RWPE2 (cell line): Measurements from ENCODE around the gene LARGE1.
A peak's percentile ranks its signal among the peaks of the same experiment; 100 is the strongest.

Experiments used
- ATAC-seq: fragments of 200-7000 bp; cut with Tn5 transposase; 3 replicates; pipeline ENCODE4 v1.9.1; 2021; ENCODE audit warnings: low read depth
- DNase-seq: peaks from one replicate; pipeline ENCODE4 v3.0.0-alpha.2; 2020; ENCODE audit warnings: low spot score
- H3K27ac ChIP-seq: fragments of 450-650 bp; 2 replicates; pipeline ENCODE4 v1.5.1; 2017; ENCODE audit warnings: mild to moderate bottlenecking; ENCODE audit not compliant: poor library complexity, severe bottlenecking
- H3K27me3 ChIP-seq: fragments of 250-450 bp; sonication (Bioruptor Pico); 2 replicates; pipeline ENCODE4 v1.5.1; 2021; ENCODE audit warnings: mild to moderate bottlenecking, moderate library complexity; ENCODE audit not compliant: insufficient read depth, poor library complexity, severe bottlenecking
- H3K36me3 ChIP-seq: fragments of 250-450 bp; sonication (Bioruptor Pico); 2 replicates; pipeline ENCODE4 v1.5.1; 2020; ENCODE audit warnings: low read depth, mild to moderate bottlenecking, moderate library complexity
- H3K4me1 ChIP-seq: fragments of 250-450 bp; sonication (Bioruptor Pico); 2 replicates; pipeline ENCODE4 v1.5.1; 2021; ENCODE audit warnings: mild to moderate bottlenecking, moderate library complexity; ENCODE audit not compliant: insufficient read depth, poor library complexity, severe bottlenecking
- H3K4me3 ChIP-seq: fragments of 250-450 bp; sonication (Bioruptor Pico); 2 replicates; pipeline ENCODE4 v1.5.1; 2021; ENCODE audit warnings: mild to moderate bottlenecking, moderate library complexity; ENCODE audit not compliant: severe bottlenecking
- H3K9me3 ChIP-seq: fragments of 250-450 bp; sonication (Bioruptor Pico); 2 replicates; pipeline ENCODE4 v1.5.1; 2021; ENCODE audit warnings: mild to moderate bottlenecking, moderate library complexity; ENCODE audit not compliant: severe bottlenecking
- TF ChIP-seq, protein P1 (sequence below): fragments of 450-650 bp; IDR thresholded peaks from one replicate; pipeline ENCODE4 v1.5.1; 2017; ENCODE audit warnings: mild to moderate bottlenecking, moderate library complexity; ENCODE audit not compliant: poor library complexity, severe bottlenecking

LARGE1 gene

DNA sequence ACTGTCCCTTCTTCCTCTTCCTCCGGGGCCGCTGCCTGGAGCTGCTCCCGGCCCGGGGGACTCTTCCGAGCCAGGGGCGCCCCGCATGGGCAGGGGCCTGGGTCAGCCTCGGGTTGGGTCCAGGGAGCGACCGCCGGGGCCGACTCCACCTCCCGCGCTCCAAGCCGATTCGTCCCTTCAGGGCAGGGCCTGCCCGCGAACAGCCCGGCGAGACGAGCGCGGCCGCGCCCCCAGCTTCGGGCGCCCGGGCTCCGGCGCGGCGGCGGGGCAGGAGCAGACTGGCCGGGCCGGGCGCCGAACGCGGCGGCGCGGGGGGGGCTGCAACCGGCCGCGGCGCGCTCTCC is at the start of gene LARGE1:
TSS of gene LARGE1 (minus strand) at position 280 of the 344 bp plus-strand sequence.
- Histone ChIP-seq H3K36me3 (no peaks in the 10 kb centered on the region), H3K27ac (no peak within 1 kb of the TSS), H3K4me3 (peak within 1 kb of the TSS; percentile 47), H3K9me3 (no peaks in the 10 kb centered on the region), H3K4me1 (no peaks in the 10 kb centered on the region), H3K27me3 (peaks cover 60% of the 10 kb centered on the region)
- ATAC-seq (peak; percentile 6; the same call in 1 of the 3 replicates), DNase-seq (no peak)
- TF ChIP-seq, protein P1, sequence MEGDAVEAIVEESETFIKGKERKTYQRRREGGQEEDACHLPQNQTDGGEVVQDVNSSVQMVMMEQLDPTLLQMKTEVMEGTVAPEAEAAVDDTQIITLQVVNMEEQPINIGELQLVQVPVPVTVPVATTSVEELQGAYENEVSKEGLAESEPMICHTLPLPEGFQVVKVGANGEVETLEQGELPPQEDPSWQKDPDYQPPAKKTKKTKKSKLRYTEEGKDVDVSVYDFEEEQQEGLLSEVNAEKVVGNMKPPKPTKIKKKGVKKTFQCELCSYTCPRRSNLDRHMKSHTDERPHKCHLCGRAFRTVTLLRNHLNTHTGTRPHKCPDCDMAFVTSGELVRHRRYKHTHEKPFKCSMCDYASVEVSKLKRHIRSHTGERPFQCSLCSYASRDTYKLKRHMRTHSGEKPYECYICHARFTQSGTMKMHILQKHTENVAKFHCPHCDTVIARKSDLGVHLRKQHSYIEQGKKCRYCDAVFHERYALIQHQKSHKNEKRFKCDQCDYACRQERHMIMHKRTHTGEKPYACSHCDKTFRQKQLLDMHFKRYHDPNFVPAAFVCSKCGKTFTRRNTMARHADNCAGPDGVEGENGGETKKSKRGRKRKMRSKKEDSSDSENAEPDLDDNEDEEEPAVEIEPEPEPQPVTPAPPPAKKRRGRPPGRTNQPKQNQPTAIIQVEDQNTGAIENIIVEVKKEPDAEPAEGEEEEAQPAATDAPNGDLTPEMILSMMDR, result no peak

GRCh38 chr22:33969045-33969444 is 48.8 kb upstream of the LARGE1 start:
- DNase-seq (no peak), ATAC-seq (no peak; the same call in 2 of the 3 replicates)
- H3K4me1 ChIP-seq, result no peaks in the 10 kb centered on the region
- TF ChIP-seq, protein P1, result no peak
- no peak overlapping the region for H3K27ac ChIP-seq
- H3K27me3 ChIP-seq, result no peaks in the 10 kb centered on the region
- no peaks in the 10 kb centered on the region for H3K36me3 ChIP-seq
- no peaks in the 10 kb centered on the region for H3K9me3 ChIP-seq
- H3K4me3 ChIP-seq, result no peak overlapping the region

- ATAC-seq (no peak), DNase-seq (no peak)
- Histone ChIP-seq H3K36me3 (no peaks in the 10 kb centered on the region), H3K4me1 (no peaks in the 10 kb centered on the region), H3K27me3 (no peaks in the 10 kb centered on the region), H3K9me3 (no peaks in the 10 kb centered on the region), H3K27ac (no peak overlapping the region), H3K4me3 (no peak overlapping the region)
- TF ChIP-seq, protein P1, result no peak
Observed at GRCh38 chr22:33964121-33964520, 43.8 kb upstream of the LARGE1 start.

DNA sequence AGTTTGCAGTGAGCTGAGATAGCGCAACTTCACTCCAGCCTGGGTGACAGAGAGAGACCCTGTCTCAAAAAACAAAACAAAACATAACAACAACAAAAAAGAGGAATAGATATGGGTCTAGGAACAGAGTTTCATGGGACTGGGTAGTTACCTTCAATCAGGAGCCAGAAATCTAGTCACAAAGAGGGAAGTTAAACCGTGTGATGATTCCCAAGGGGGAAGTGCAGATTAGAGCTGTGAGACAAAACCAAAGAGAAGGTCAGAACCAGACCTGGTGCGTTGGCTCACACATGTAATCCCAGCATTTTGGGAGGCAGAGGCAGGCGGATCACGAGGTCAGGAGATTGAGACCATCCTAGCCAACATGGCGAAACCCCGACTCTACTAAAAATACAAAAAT is 42.1 kb upstream of the LARGE1 start:
- Histone ChIP-seq H3K27me3 (no peaks in the 10 kb centered on the region), H3K27ac (no peak overlapping the region), H3K4me1 (no peaks in the 10 kb centered on the region), H3K9me3 (no peaks in the 10 kb centered on the region), H3K4me3 (no peak overlapping the region), H3K36me3 (no peaks in the 10 kb centered on the region)
- TF ChIP-seq, protein P1, result no peak
- DNase-seq (no peak), ATAC-seq (no peak)

DNA sequence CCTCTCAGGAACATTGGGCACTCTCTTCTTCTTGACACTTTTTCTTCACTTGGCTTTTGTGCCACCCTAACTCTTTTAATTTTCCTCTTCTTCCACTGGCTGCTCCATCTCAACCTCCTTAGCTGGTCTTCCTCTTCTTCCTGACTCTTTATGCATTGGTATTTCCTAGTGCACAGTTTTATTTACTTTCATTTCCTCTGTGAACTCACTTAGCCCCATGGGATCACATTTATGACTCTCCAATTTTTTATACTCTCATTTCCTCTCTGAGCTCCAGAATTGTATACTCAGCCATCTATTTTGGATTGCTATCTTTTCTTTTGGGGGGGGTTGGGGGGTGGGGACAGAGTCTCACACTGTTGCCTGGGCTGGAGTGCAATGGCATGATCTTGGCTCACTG is 38.5 kb upstream of the LARGE1 start:
- no peak overlapping the region for H3K27ac ChIP-seq
- H3K4me1 ChIP-seq, result no peaks in the 10 kb centered on the region
- H3K27me3 ChIP-seq, result no peaks in the 10 kb centered on the region
- TF ChIP-seq, protein P1, result no peak
- ATAC-seq (no peak), DNase-seq (no peak)
- no peaks in the 10 kb centered on the region for H3K9me3 ChIP-seq
- no peak overlapping the region for H3K4me3 ChIP-seq
- H3K36me3 ChIP-seq, result no peaks in the 10 kb centered on the region
